ENCODE results near the gene KMT2B. TPM values are rescaled to one million over a fixed set of nuclear protein-coding genes. Genes with fewer than 3 reads are reported as not detected.

The KMT2B gene
- total and polyA plus RNA-seq, 9 of the 15 experiments (the other 6 are each of a cell fraction or from before 2014, with no cell fraction given): 0.63 to 43.9 (median 8.1) TPM

DNA sequence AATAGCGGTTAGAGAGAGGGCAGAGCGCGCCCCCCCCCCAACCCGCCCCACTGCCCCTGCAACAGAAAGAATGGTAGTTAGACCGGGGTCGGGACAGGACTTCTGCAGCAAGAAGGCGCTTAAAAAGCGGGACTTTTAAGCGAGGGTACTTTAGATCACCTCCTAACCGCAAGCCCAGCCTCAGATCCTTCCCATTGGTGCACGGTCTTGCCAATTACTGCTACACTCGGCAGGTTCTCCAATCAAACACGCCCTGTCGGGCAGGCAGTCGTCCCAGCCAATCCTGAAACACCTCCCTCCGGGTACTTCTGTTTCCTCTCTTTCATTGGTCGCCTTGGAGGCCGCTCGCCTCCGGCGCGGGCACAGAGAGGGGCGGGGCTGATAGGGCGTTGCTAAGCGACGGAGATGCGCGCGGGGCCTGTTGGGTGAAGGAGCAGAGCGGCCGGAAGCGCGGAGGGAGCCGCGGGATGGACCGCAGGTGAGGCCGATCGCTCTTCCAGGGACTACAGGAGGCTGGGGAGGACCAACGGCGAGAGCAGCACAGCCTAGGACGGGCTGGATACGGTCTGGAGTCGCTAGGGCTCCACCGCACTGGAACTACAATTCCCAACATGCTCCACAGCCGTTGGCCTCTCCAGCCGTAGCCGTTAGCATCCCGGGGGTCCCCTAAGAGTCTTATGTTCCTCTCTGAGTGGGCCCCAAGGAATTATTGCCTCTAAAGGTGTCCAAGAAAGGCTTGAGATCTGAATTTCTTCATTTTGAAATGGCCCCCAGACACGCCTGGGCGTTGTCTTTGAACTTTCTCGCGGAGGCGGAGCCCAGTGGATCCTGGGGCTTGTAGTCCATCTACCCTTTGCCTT is 40.2 kb downstream of the KMT2B start, which contains the start of gene PROSER3:
Gene PROSER3 (plus strand): TSS at position 428 of the 860 bp plus-strand sequence. CDS start 40 bp downstream, at position 468.
- ChIA-PET CTCF (ENCODE audit: low intra/inter-chr PET ratio) (no interaction called here), POLR2A (interaction anchor here (0.6 to 2.2 kb wide), 5 partner anchors 10 to 435 kb away, joined by 3 to 12 read pairs (median 3); partner anchors contain the start of genes LIN37, PSENEN and U2AF1L4)
- H3K27ac ChIP-seq (ENCODE audit: extremely low read depth, low read depth, low read length): peak within 1 kb of the TSS; percentile 96
- DNase-seq (ENCODE audit: extremely low read depth in 1 of 4, low spot score in 3 of 4) (peak; percentile 96 to 99 (median 98)), FAIRE-seq (peak; percentile 100), ATAC-seq (peak; percentile 98)
- H3K4me1 ChIP-seq (replicated peaks in 1 of 2; ENCODE audit: control insufficient read depth in 2 of 2, insufficient read depth in 2 of 2, low read length in 2 of 2): peaks cover 13 to 37% of the 10 kb centered on the region in 2 experiments
- no peaks in the 10 kb centered on the region; the same call in 1 of the 2 replicates for H4K20me1 ChIP-seq (replicated peaks; ENCODE audit: control insufficient read depth, insufficient read depth, low read length)
- H3K9ac ChIP-seq (ENCODE audit: insufficient read depth in 1 of 2, low read depth in 2 of 2, low read length in 2 of 2): peak within 1 kb of the TSS; percentile 93 to 97
- peak within 1 kb of the TSS; percentile 85 for H3K4me2 ChIP-seq (ENCODE audit: insufficient read depth, low read length)
- WGBS (ENCODE audit: insufficient coverage, low coverage, missing lambda C conversion rate): 2% methylated on average over 49 of the region's 53 CpGs
- H3K27me3 ChIP-seq (ENCODE audit: control insufficient read depth in 2 of 2, insufficient read depth in 2 of 2, low read length in 2 of 2): no peaks in the 10 kb centered on the region
- BruUV-seq (replicated peaks): TSS peak; percentile 78
- no peaks in the 10 kb centered on the region; the same call in 1 of the 2 replicates for H3K9me3 ChIP-seq (replicated peaks; ENCODE audit: control insufficient read depth, insufficient read depth, low read depth, low read length)
- peaks cover 36% of the 10 kb centered on the region; the same call in 2 of the 3 replicates for H3K36me3 ChIP-seq (ENCODE audit: control insufficient read depth, insufficient read depth, low read length)
- in situ Hi-C loops (cut with MboI) (no loop called here), intact Hi-C loops (cut with micrococcal nuclease) (no loop called here)
- H3K9me1 ChIP-seq (ENCODE audit: control insufficient read depth, insufficient read depth, low read length): no peaks in the 10 kb centered on the region
- peak within 1 kb of the TSS; percentile 80 for H3K4me3 ChIP-seq
- peaks cover 17% of the 10 kb centered on the region for H3K79me2 ChIP-seq (ENCODE audit: control insufficient read depth, insufficient read depth, low read length)
- H2AFZ ChIP-seq (ENCODE audit: low read depth, low read length): peak within 1 kb of the TSS; percentile 90
- TF ChIP-seq NR4A1 (CRISPR knock-in tag; IDR thresholded peaks at IDR 0.05) (no peak), NR4A1 (tag; IDR thresholded peaks at IDR 0.05) (0 out of 2 replicates have a peak, but pooled peaks have one; percentile 42), RBM22 (IDR thresholded peaks at IDR 0.05; ENCODE audit: low read depth, low read length, poor library complexity, severe bottlenecking) (peak; percentile 74), NKRF (IDR thresholded peaks at IDR 0.05; ENCODE audit: borderline replicate concordance) (peak; percentile 22; the same call in 1 of the 2 replicates), SUPT5H (IDR thresholded peaks at IDR 0.05) (peak; percentile 82), SETDB1 (IDR thresholded peaks at IDR 0.05; ENCODE audit: low read length) (no peak), PML (IDR thresholded peaks at IDR 0.05; ENCODE audit: low read length) (peak; percentile 55; the same call in 1 of the 2 replicates), POLR2A (conservative IDR thresholded peaks at IDR 0.05) (peak; percentile 88), HIVEP1 (CRISPR knock-in tag; IDR thresholded peaks at IDR 0.05) (no peak), POLR2B (IDR thresholded peaks at IDR 0.05; ENCODE audit: low read depth, partially characterized antibody) (peak; percentile 60), ATF1 (CRISPR knock-in tag; IDR thresholded peaks at IDR 0.05) (no peak), ATF1 (tag; IDR thresholded peaks at IDR 0.05) (peak; percentile 87), BACH1 (tag; IDR thresholded peaks at IDR 0.05) (peak; percentile 54; the same call in 1 of the 2 replicates), USF2 (CRISPR knock-in tag; IDR thresholded peaks at IDR 0.05) (no peak), GTF2E2 (tag; IDR thresholded peaks at IDR 0.05) (peak; percentile 91)
- TF ChIP-seq, protein P1, sequence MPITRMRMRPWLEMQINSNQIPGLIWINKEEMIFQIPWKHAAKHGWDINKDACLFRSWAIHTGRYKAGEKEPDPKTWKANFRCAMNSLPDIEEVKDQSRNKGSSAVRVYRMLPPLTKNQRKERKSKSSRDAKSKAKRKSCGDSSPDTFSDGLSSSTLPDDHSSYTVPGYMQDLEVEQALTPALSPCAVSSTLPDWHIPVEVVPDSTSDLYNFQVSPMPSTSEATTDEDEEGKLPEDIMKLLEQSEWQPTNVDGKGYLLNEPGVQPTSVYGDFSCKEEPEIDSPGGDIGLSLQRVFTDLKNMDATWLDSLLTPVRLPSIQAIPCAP (CRISPR knock-in tag; IDR thresholded peaks at IDR 0.05; ENCODE audit: borderline replicate concordance): no peak
- TF ChIP-seq, protein P2, sequence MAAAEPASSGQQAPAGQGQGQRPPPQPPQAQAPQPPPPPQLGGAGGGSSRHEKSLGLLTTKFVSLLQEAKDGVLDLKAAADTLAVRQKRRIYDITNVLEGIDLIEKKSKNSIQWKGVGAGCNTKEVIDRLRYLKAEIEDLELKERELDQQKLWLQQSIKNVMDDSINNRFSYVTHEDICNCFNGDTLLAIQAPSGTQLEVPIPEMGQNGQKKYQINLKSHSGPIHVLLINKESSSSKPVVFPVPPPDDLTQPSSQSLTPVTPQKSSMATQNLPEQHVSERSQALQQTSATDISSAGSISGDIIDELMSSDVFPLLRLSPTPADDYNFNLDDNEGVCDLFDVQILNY (CRISPR knock-in tag; IDR thresholded peaks at IDR 0.05): no peak

Measured in K562 (cell line).